CD14-positive monocyte (primary cell): ENCODE results near the gene IL17C. TPM values are rescaled to one million over a fixed set of nuclear protein-coding genes. Genes with fewer than 3 reads are reported as not detected.

Source experiments
- DNase-seq, 3 donors: peaks; one replicate each; pipeline ENCODE4 v3.0.0-alpha.2; 2011 to 2022
- H2AFZ ChIP-seq: 2 replicates; pipeline ENCODE4 v1.6.0; 2012; ENCODE audit warnings: mild to moderate bottlenecking, low read depth, low read length, inconsistent platforms; ENCODE audit not compliant: insufficient read depth, poor library complexity, severe bottlenecking
- H3K27ac ChIP-seq, 2 donors: 1 replicate in 1 of 2; 2 replicates in 1 of 2; pipeline ENCODE4 v1.5.1; 2012 to 2013; ENCODE audit warnings: low read length in 2 of 2, control low read depth in 1 of 2, inconsistent platforms in 1 of 2, low read depth in 1 of 2, mild to moderate bottlenecking in 1 of 2
- H3K27me3 ChIP-seq, 2 donors: one replicate each; pipeline versions ENCODE4 v1.6.0 to v1.6.1; 2011 to 2013; ENCODE audit warnings: low read length in 2 of 2; ENCODE audit not compliant: control insufficient read depth in 2 of 2, insufficient read depth in 2 of 2
- H3K36me3 ChIP-seq, 2 donors: replicated peaks in 1 of 2; 1 replicate in 1 of 2; 2 replicates in 1 of 2; pipeline versions ENCODE4 v1.5.1 to v1.6.1; 2012 to 2013; ENCODE audit warnings: low read length in 2 of 2, control low read depth in 1 of 2, inconsistent platforms in 1 of 2, mild to moderate bottlenecking in 1 of 2; ENCODE audit not compliant: insufficient read depth in 2 of 2, control insufficient read depth in 1 of 2
- H3K4me1 ChIP-seq, 2 donors: 1 replicate in 1 of 2; 2 replicates in 1 of 2; pipeline versions ENCODE4 v1.5.1 to v1.6.1; 2012 to 2013; ENCODE audit warnings: low read length in 2 of 2, control low read depth in 1 of 2, inconsistent platforms in 1 of 2, mild to moderate bottlenecking in 1 of 2, moderate library complexity in 1 of 2; ENCODE audit not compliant: insufficient read depth in 2 of 2, control insufficient read depth in 1 of 2
- H3K4me2 ChIP-seq: replicated peaks from 2 replicates; pipeline ENCODE3; 2012; ENCODE audit warnings: low read length, moderate library complexity, mild to moderate bottlenecking; ENCODE audit not compliant: poor library complexity, severe bottlenecking; ENCODE audit errors: extremely low read depth
- H3K4me3 ChIP-seq, 3 experiments: fragments of 200-600 bp in 1 of 3; sonication (generic) in 1 of 3; replicated peaks in 1 of 3; 1 replicate in 2 of 3; 2 replicates in 1 of 3; pipeline ENCODE4 v1.5.1; 2011 to 2013; ENCODE audit warnings: low read length in 3 of 3, mild to moderate bottlenecking in 3 of 3, control low read depth in 2 of 3, low read depth in 2 of 3, inconsistent platforms in 1 of 3, moderate library complexity in 1 of 3
- H3K79me2 ChIP-seq: 2 replicates; pipeline ENCODE4 v1.6.0; 2012; ENCODE audit warnings: mild to moderate bottlenecking, control low read depth, inconsistent platforms, low read length, moderate library complexity; ENCODE audit not compliant: insufficient read depth
- H3K9ac ChIP-seq: 2 replicates; pipeline ENCODE4 v1.6.0; 2017; ENCODE audit warnings: low read length, mild to moderate bottlenecking; ENCODE audit not compliant: insufficient read depth, poor library complexity, severe bottlenecking
- H3K9me3 ChIP-seq, 2 donors: replicated peaks in 1 of 2; 1 replicate in 1 of 2; 2 replicates in 1 of 2; pipeline versions ENCODE4 v1.5.1 to v1.6.1; 2012 to 2013; ENCODE audit warnings: low read length in 2 of 2, control low read depth in 1 of 2; ENCODE audit not compliant: control insufficient read depth in 1 of 2, insufficient read depth in 1 of 2
- H4K20me1 ChIP-seq: 2 replicates; pipeline ENCODE4 v1.6.0; 2012; ENCODE audit warnings: mild to moderate bottlenecking, low read length, control low read depth, moderate library complexity; ENCODE audit not compliant: insufficient read depth
- H3K27ac Mint-ChIP-seq, 7 donors: one replicate each; pipeline ENCODE4 v1.8.0; 2020; ENCODE audit warnings: mild to moderate bottlenecking in 7 of 7, mixed read lengths in 7 of 7, moderate library complexity in 6 of 7, inconsistent platforms in 2 of 7
- H3K27me3 Mint-ChIP-seq, 3 donors: one replicate each; pipeline ENCODE4 v1.8.0; 2021 to 2022; ENCODE audit warnings: low read depth in 3 of 3, mild to moderate bottlenecking in 3 of 3, mixed read lengths in 3 of 3, moderate library complexity in 3 of 3, inconsistent platforms in 1 of 3
- H3K36me3 Mint-ChIP-seq, 2 donors: one replicate each; pipeline ENCODE4 v1.8.0; 2020; ENCODE audit warnings: mixed read lengths in 2 of 2, inconsistent platforms in 1 of 2, mild to moderate bottlenecking in 1 of 2
- H3K4me1 Mint-ChIP-seq: one replicate; pipeline ENCODE4 v1.8.0; 2020; ENCODE audit warnings: mild to moderate bottlenecking, mixed read lengths
- H3K4me3 Mint-ChIP-seq, 2 donors: one replicate each; pipeline ENCODE4 v1.8.0; 2020; ENCODE audit warnings: mild to moderate bottlenecking in 2 of 2, mixed read lengths in 2 of 2, moderate library complexity in 1 of 2
- H3K9me3 Mint-ChIP-seq, 7 donors: one replicate each; pipeline ENCODE4 v1.8.0; 2020 to 2022; ENCODE audit warnings: mixed read lengths in 7 of 7, mild to moderate bottlenecking in 6 of 7, moderate library complexity in 6 of 7, inconsistent platforms in 2 of 7
- CTCF ChIP-seq: fragments of 200-600 bp; IDR thresholded peaks from one replicate; pipeline ENCODE4 v1.8.0; 2022; ENCODE audit warnings: antibody characterized with exemption, mild to moderate bottlenecking
- WGBS: methylation state at CpG from one replicate; pipeline ENCODE4 v1.1.5; 2013; ENCODE audit warnings: missing lambda C conversion rate; ENCODE audit not compliant: insufficient coverage; 5-methylcytosine and 5-hydroxymethylcytosine counted together
- intact Hi-C, 2 donors: fragments of 100-400 bp; cut with micrococcal nuclease; formaldehyde crosslinking; loops; one replicate each; pipeline versions ENCODE4 v1.15.0 to v1.15.1; 2023
- polyA plus RNA-seq, 3 donors: library from polyadenylated mRNA; depleted of rRNA in 1 of 3; unstranded in 2 of 3; stranded (reverse) in 1 of 3; fragments of 300-500 nt in 2 of 3; fragments of >200 nt in 1 of 3; fragmentation: Illumina TruSeq in 2 of 3; gene quantifications; 1 replicate in 2 of 3; 2 replicates in 1 of 3; pipeline ENCODE4 v1.2.3, GENCODE V29; 2012 to 2021

The IL17C gene
- polyA plus RNA-seq, 3 donors, result 0.08 TPM; not detected in 2

GRCh38 chr16:88589441-88589840 is 48.9 kb upstream of the IL17C start:
- H3K9me3 ChIP-seq, result no peaks in the 10 kb centered on the region
- intact Hi-C loops, result no loop called here
- no peak for TF ChIP-seq CTCF
- peaks cover 33% of the 10 kb centered on the region for H3K79me2 ChIP-seq
- no peak for DNase-seq
- H3K27me3 ChIP-seq, result no peaks in the 10 kb centered on the region
- H3K4me1 ChIP-seq, result peaks cover 13 to 15% of the 10 kb centered on the region in 2 donors
- peaks cover 62 to 79% of the 10 kb centered on the region in 2 donors for H3K36me3 ChIP-seq
- H3K4me3 ChIP-seq, result no peak overlapping the region
- H3K4me2 ChIP-seq, result no peak overlapping the region
- no peak overlapping the region for H3K27ac ChIP-seq
- H3K4me3 Mint-ChIP-seq, result no peak overlapping the region
- H3K9me3 Mint-ChIP-seq, result peaks cover 0 to 3% (median 0%) of the 10 kb centered on the region in 7 donors
- H3K27ac Mint-ChIP-seq, result peak overlapping the region in 2 of 7 donors; percentile 10 to 44
- H3K9ac ChIP-seq, result no peak overlapping the region
- peaks cover 10% of the 10 kb centered on the region for H3K4me1 Mint-ChIP-seq
- no peaks in the 10 kb centered on the region for H3K27me3 Mint-ChIP-seq
- 91% methylated on average over 11 of the region's 11 CpGs for WGBS
- H3K36me3 Mint-ChIP-seq, result peaks cover 68 to 86% of the 10 kb centered on the region in 2 donors
- no peak overlapping the region for H2AFZ ChIP-seq
- peaks cover 55% of the 10 kb centered on the region for H4K20me1 ChIP-seq

GRCh38 chr16:88591577-88592021 is 46.8 kb upstream of the IL17C start:
- peak overlapping the region in 1 of 2 donors; percentile 43 for H3K27ac ChIP-seq
- peaks cover 15% of the 10 kb centered on the region for H3K79me2 ChIP-seq
- no peak for TF ChIP-seq CTCF
- no peak overlapping the region for H3K9ac ChIP-seq
- Mint-ChIP-seq H3K27me3 (no peaks in the 10 kb centered on the region), H3K9me3 (peaks cover 0 to 3% (median 0%) of the 10 kb centered on the region in 7 donors), H3K4me1 (peaks cover 13% of the 10 kb centered on the region), H3K27ac (peak overlapping the region; percentile 68 to 88 (median 81)), H3K36me3 (peaks cover 64 to 82% of the 10 kb centered on the region in 2 donors), H3K4me3 (no peak overlapping the region)
- intact Hi-C loops, result loop anchor here in 1 of 2 donors (10.0 kb wide), 1 partner anchor 93 kb away; the partner anchor contains the start of gene SNAI3
- H4K20me1 ChIP-seq, result peaks cover 34% of the 10 kb centered on the region
- H2AFZ ChIP-seq, result no peak overlapping the region
- H3K4me2 ChIP-seq, result no peak overlapping the region
- DNase-seq, result peak; percentile 83 to 99 (median 84)
- H3K27me3 ChIP-seq, result no peaks in the 10 kb centered on the region
- H3K4me1 ChIP-seq, result peaks cover 13 to 15% of the 10 kb centered on the region in 2 donors
- H3K4me3 ChIP-seq, result no peak overlapping the region
- H3K9me3 ChIP-seq, result no peaks in the 10 kb centered on the region
- WGBS, result 47% methylated on average over 10 of the region's 10 CpGs
- H3K36me3 ChIP-seq, result peaks cover 45 to 59% of the 10 kb centered on the region in 2 donors
